GM19099 (cell line): Measurements from ENCODE around the gene PEX14.

Experiments used
- POLR2A ChIP-seq: IDR thresholded peaks from 3 replicates; pipeline ENCODE4 v1.6.1; 2011; ENCODE audit warnings: low read depth; ENCODE audit not compliant: insufficient read length; ENCODE audit errors: extremely low read depth

Gene PEX14

GRCh38 chr1:10521537-10522157 is 46.9 kb downstream of the PEX14 start:
- TF ChIP-seq POLR2A = no peak

DNA sequence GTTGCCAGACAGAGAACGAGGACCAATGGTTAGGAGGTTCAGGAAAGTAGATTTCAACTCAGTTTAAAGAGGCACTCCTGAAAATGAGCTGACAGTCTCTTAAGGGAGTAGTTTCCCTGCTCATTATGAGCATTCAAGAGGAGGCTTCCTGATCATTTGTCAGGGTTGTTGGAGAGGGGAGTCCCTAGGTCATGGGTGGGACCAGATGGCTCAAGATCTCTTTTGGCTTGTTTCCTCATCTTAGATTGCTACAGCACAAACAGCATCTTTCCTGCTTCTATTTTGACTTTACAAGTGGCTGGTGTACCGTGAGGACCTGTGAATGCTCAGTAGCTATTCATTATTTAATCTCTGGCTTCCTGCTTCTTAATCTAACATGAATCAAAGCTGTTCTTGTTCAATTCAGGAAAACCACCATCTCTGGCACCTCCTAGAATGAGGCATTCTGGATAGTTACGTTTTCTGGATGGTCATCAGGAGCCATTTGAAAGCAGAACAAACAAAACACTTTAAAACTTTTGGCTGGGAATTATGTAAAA is 47.6 kb downstream of the PEX14 start:
- no peak for TF ChIP-seq POLR2A

GRCh38 chr1:10525208-10525607 is 50.5 kb downstream of the PEX14 start:
- no peak for TF ChIP-seq POLR2A

GRCh38 chr1:10528066-10529014 is 53.6 kb downstream of the PEX14 start:
- TF ChIP-seq POLR2A = no peak

GRCh38 chr1:10529091-10529490 is 54.3 kb downstream of the PEX14 start:
- no peak for TF ChIP-seq POLR2A

GRCh38 chr1:10529765-10530164 is 55.0 kb downstream of the PEX14 start:
- no peak for TF ChIP-seq POLR2A

- no peak for TF ChIP-seq POLR2A
Observed at GRCh38 chr1:10530281-10530740, 55.6 kb downstream of the PEX14 start.

DNA sequence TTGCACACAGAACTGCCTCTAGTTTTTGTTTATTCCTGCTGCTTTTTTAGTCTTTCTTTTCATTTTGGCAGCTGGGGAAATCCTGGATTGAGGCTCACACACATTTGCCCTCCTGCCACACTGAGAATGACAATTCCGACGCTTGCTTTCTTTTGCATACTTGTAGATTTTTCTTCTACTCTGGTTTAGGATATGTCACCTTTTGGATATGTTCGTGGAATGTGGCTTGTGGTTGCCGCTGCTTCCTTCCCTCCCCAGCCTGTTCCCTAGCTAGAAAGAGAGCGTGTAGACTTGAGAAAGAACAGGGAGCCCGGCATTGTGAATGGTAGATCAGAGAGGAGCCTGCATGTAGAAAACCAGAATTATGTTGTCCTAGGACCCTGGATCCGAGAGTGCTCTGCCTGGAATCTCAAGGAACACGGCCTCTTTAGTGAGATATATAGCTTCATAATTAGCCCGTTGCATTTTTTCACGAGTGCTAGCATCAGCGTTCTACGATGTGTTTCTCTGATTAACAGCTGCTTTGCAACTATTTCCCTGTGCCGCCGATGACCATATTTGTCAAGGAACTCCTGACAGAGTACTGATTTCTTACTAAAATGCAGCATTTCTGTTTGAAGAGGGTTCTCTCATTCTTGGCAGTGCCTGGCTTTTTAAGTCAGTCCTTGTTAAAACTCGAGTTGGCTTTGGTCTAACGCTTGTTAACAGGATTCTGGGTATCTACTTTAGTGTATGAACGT is 56.2 kb downstream of the PEX14 start:
- TF ChIP-seq POLR2A = no peak

- TF ChIP-seq POLR2A = no peak
Observed at GRCh38 chr1:10532362-10532761, 57.6 kb downstream of the PEX14 start.

- no peak for TF ChIP-seq POLR2A
Observed at GRCh38 chr1:10534519-10534918, 59.8 kb downstream of the PEX14 start.

DNA sequence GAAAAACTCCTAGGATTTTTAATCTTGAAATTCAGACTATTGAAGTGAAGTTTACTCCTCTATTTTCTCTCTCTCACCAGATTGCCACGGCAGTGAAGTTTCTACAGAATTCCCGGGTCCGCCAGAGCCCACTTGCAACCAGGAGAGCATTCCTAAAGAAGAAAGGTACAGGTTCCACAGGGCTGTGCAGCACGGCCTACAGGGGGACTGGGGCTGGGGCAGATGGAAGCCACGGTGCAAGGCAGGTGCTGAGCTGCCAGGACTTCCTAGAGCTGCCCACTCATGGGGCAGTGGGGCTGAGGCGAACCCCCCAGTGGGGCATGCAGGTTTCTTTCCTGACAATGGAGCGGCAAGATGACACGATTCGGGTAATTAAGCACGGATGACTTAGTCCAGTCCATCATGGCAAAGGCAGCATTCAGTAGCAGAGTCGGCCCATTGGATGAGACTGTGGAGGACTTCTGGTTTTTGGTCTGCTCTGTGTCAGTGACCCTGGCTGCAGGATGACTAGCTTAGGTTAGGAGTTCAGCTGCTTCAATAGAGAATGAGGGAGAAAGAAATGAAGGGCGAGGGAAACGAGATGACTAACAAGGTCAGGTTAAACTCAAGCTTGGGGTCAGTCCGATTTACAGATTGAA is 61.5 kb downstream of the PEX14 start:
- TF ChIP-seq POLR2A = no peak

- TF ChIP-seq POLR2A = no peak
Observed at GRCh38 chr1:10537082-10537766, 62.5 kb downstream of the PEX14 start.

DNA sequence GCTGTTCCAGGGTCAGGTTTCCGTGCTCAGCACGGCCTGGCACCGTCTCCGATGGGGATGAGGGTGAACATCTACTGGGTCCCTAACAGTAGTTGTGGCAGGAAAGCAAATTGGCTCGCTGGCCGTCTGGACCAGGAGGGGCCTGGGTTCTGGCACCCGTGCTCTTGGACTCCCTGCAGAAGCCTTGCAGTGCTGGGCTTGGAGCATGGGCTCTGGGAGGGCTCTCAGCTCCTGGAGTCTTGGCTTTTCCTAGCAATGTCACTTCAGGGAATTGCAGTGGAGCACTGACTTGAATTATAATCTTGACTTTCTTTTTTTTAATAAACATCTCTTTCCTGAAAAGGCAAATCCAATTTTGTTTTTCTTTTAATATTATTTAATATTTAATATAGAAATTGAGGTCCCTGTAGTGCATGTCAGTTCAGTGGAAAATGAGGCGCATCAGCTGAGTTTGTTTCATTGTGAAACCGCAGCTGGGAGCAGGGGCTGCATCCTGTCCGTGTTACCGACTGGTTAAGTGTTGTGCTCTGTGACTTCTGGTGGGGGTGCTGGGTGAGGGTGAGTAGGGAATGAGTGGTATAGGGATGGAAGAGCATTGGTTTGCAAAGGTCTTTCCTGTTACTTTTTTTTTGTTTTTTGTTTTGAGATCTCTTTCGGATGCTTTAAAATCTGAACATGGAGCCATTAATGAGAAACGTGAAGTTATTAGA is 64.1 kb downstream of the PEX14 start:
- no peak for TF ChIP-seq POLR2A

DNA sequence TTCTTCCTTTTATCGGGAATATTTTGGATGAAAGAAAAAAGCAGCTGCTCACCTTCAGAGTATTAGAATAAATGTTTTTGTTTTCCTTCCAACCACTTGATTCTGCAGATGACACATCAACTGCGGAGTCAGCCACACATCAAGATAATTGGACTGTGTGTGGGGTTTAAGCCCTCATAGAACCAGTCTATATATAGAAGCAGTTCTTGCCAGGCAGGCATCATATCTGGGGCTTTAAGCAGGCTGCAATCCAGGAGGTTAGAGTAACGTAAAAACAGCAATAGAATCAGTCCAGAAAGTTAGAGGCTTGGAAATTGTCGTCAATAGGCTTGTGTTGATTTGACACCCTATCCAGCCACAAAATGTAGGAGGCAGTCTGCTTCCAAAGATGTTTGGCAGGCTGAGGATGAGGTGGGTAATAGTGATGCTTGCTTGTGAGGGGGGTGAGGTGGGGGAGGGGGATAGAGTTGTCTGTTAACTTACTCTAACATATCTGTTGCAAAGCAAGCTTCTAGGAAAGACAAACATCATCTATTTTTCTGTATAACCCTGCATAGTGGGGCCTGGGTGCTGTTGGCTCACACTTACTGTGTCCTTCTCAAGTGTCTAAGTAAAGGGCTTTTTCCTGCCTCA is 64.8 kb downstream of the PEX14 start:
- TF ChIP-seq POLR2A = no peak
